T-cell (primary cell): ENCODE data around the gene JDP2. TPM values are rescaled to one million over a fixed set of nuclear protein-coding genes. Genes with fewer than 3 reads are reported as not detected.

Source experiments
- ATAC-seq, 4 experiments: fragments of 200-7000 bp in 3 of 4; fragments of 150-1000 bp in 1 of 4; cut with Tn5 transposase; replicated peaks in 1 of 4; 1 replicate in 3 of 4; 2 replicates in 1 of 4; pipeline ENCODE4 v1.10.0; 2021; ENCODE audit warnings: moderate library complexity in 3 of 4, mild to moderate bottlenecking in 2 of 4, moderate number of reproducible peaks in 1 of 4
- CTCF ChIA-PET, 2 donors: fragments of 300-600 bp; sonication (Branson Sonifier 250); formaldehyde crosslinking; loops; one replicate each; lab custom pipeline; 2022; ENCODE audit warnings: antibody characterized with exemption in 2 of 2; lab: Charles Lee
- POLR2A ChIA-PET, 2 donors: fragments of 300-600 bp; sonication (Branson Sonifier 250); formaldehyde crosslinking; loops; one replicate each; lab custom pipeline; 2022; ENCODE audit warnings: antibody characterized with exemption in 2 of 2; lab: Charles Lee
- DNase-seq, 35 experiments: peaks; one replicate each; pipeline versions ENCODE4 v3.0.0 to v3.0.0-alpha.2; 2013 to 2023
- H3K27ac ChIP-seq: one replicate; pipeline ENCODE4 v1.5.1; 2013; ENCODE audit warnings: low read length
- H3K27me3 ChIP-seq, 2 experiments: replicated peaks in 1 of 2; 1 replicate in 1 of 2; 2 replicates in 1 of 2; pipeline versions ENCODE4 v1.6.1 to v1.7.0; 2013; ENCODE audit warnings: low read length in 1 of 2, mixed read lengths in 1 of 2; ENCODE audit not compliant: control insufficient read depth in 2 of 2, insufficient read depth in 2 of 2; ENCODE audit errors: extremely low read depth in 1 of 2
- H3K36me3 ChIP-seq, 2 donors: 1 replicate in 1 of 2; 2 replicates in 1 of 2; pipeline versions ENCODE4 v1.6.1 to v1.7.0; 2013; ENCODE audit warnings: low read length in 1 of 2; ENCODE audit not compliant: control insufficient read depth in 2 of 2, insufficient read depth in 1 of 2; ENCODE audit errors: extremely low read depth in 1 of 2
- H3K4me1 ChIP-seq, 2 experiments: 1 replicate in 1 of 2; 2 replicates in 1 of 2; pipeline versions ENCODE4 v1.6.1 to v1.7.0; 2013; ENCODE audit warnings: low read length in 2 of 2, mixed read lengths in 1 of 2; ENCODE audit not compliant: insufficient read depth in 2 of 2, control insufficient read depth in 1 of 2; ENCODE audit errors: extremely low read depth in 1 of 2
- H3K4me3 ChIP-seq, 2 donors: 1 replicate in 1 of 2; 2 replicates in 1 of 2; pipeline versions ENCODE4 v1.5.1 to v1.7.0; 2013; ENCODE audit warnings: mild to moderate bottlenecking in 2 of 2, low read length in 1 of 2, moderate library complexity in 1 of 2; ENCODE audit not compliant: control insufficient read depth in 1 of 2; ENCODE audit errors: extremely low read depth in 1 of 2
- H3K9me3 ChIP-seq: 2 replicates; pipeline ENCODE4 v1.7.0; 2013
- H3K27ac Mint-ChIP-seq, 2 donors: one replicate each; pipeline ENCODE4 v1.8.0; 2020 to 2021; ENCODE audit warnings: mild to moderate bottlenecking in 2 of 2, mixed read lengths in 2 of 2
- H3K27me3 Mint-ChIP-seq, 2 donors: one replicate each; pipeline ENCODE4 v1.8.0; 2021 to 2022; ENCODE audit warnings: mixed read lengths in 2 of 2
- H3K36me3 Mint-ChIP-seq: one replicate; pipeline ENCODE4 v1.8.0; 2021; ENCODE audit warnings: mixed read lengths
- H3K4me1 Mint-ChIP-seq, 3 donors: one replicate each; pipeline ENCODE4 v1.8.0; 2020 to 2022; ENCODE audit warnings: mixed read lengths in 3 of 3, mild to moderate bottlenecking in 1 of 3
- H3K4me3 Mint-ChIP-seq, 3 donors: one replicate each; pipeline ENCODE4 v1.8.0; 2020 to 2022; ENCODE audit warnings: mild to moderate bottlenecking in 3 of 3, mixed read lengths in 3 of 3, moderate library complexity in 3 of 3
- H3K9me3 Mint-ChIP-seq, 3 donors: one replicate each; pipeline ENCODE4 v1.8.0; 2020 to 2022; ENCODE audit warnings: mixed read lengths in 3 of 3
- WGBS: methylation state at CpG from one replicate; pipeline ENCODE4 v1.1.5; 2013; ENCODE audit warnings: missing lambda C conversion rate; ENCODE audit not compliant: insufficient coverage; 5-methylcytosine and 5-hydroxymethylcytosine counted together
- total RNA-seq, 35 experiments: library from RNA in 6 of 35; stranded (reverse) in 6 of 35; fragments of 120-200 nt in 1 of 35; gene quantifications; one replicate each; pipeline versions ENCODE4 v1.2.1 to v1.2.4 and lab custom pipeline; 2013 to 2026

The JDP2 gene
- total RNA-seq, 5 donors from 2014 or later (not counting 1 experiment from before 2014, with no cell fraction given), result 0.45 to 0.93 (median 0.76) TPM

DNA sequence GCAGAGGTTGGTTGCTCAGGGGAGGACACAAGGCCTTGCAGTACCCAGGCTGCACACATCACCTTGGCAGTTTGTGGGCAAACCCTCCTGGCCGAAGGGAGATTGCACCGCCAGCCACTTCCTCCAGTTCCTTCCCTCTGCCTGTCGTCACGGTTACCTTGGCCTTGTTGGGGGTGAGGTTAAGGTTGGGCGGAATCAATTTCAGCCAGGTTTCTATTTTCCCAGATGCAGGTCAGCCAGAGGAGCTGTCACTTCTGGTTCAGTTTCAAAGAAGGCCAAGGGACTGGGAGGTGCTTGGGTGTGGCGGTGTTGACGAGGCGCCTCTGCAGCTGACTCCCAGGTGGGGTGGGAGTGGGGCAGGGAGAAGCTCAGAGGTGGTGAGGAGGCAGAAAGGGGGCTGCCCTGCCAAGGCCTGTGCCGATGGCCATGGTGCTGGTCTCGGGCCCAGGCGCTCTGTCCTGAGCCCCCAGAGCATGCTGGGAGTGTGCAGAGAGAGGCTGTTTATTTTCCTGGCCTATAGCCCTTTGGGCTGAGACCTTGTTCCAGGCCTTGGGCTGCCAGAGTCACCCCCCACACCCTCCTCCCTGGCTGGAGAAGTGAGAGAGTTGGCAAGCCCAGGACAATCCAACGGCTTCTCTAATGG lies 31.4 kb downstream of the JDP2 start:
- ATAC-seq, result peak in 1 of 4 experiments; percentile 34
- H3K4me3 ChIP-seq, result no peak overlapping the region
- peaks cover 0 to 5% of the 10 kb centered on the region in 2 donors for H3K27me3 Mint-ChIP-seq
- no peak overlapping the region for H3K27ac ChIP-seq
- peak in 7 of 35 experiments; percentile 4 to 17 (median 10) for DNase-seq
- H3K36me3 Mint-ChIP-seq, result peaks cover 5% of the 10 kb centered on the region
- no peak overlapping the region for H3K4me3 Mint-ChIP-seq
- ChIA-PET CTCF (interaction anchor here in 1 of 2 donors (0.6 kb wide), 1 partner anchor 34 kb away, joined by 3 read pairs; no protein-coding TSS in a partner anchor), POLR2A (no interaction called here)
- no peaks in the 10 kb centered on the region for H3K9me3 ChIP-seq
- H3K36me3 ChIP-seq, result no peaks in the 10 kb centered on the region
- no peak overlapping the region for H3K27ac Mint-ChIP-seq
- WGBS, result 76% methylated on average over 5 of the region's 12 CpGs
- peaks cover 0 to 4% of the 10 kb centered on the region in 2 experiments for H3K4me1 ChIP-seq
- H3K27me3 ChIP-seq, result peaks cover 0 to 2% of the 10 kb centered on the region in 2 experiments
- H3K4me1 Mint-ChIP-seq, result peaks cover 0 to 8% (median 0%) of the 10 kb centered on the region in 3 donors
- no peaks in the 10 kb centered on the region for H3K9me3 Mint-ChIP-seq

DNA sequence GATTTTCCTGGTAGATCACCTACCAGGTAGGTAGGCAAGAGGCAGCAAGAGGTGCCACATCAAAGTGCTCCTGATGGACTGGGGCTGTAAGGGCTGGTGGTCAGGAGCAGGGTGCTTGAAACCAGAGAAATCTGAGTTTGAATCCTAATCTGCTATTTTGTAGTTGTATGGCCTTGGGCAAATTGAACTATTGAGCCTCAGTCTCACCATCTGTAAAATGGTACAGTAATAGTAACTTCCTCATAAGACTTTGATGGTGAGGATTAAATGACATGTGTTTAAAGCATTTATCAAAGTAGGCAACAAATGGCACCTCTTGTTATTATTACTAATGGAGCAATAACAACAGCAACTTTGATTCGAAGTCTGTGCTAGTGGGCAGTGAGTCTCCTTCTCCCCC lies 32.0 kb downstream of the JDP2 start:
- Histone ChIP-seq H3K27ac (no peak overlapping the region), H3K9me3 (no peaks in the 10 kb centered on the region), H3K36me3 (no peaks in the 10 kb centered on the region), H3K4me3 (no peak overlapping the region), H3K27me3 (peaks cover 0 to 2% of the 10 kb centered on the region in 2 experiments), H3K4me1 (peaks cover 0 to 4% of the 10 kb centered on the region in 2 experiments)
- Mint-ChIP-seq H3K36me3 (peaks cover 5% of the 10 kb centered on the region), H3K9me3 (no peaks in the 10 kb centered on the region), H3K27me3 (peaks cover 0 to 5% of the 10 kb centered on the region in 2 donors), H3K4me1 (peaks cover 0 to 8% (median 0%) of the 10 kb centered on the region in 3 donors), H3K4me3 (no peak overlapping the region), H3K27ac (no peak overlapping the region)
- DNase-seq (no peak), ATAC-seq (no peak)
- ChIA-PET POLR2A (no interaction called here), CTCF (interaction anchor here in 1 of 2 donors (0.6 kb wide), 1 partner anchor 33 kb away, joined by 3 read pairs; no protein-coding TSS in a partner anchor)
- no CpG with 5 or more reads among the region's 1 CpG for WGBS

DNA sequence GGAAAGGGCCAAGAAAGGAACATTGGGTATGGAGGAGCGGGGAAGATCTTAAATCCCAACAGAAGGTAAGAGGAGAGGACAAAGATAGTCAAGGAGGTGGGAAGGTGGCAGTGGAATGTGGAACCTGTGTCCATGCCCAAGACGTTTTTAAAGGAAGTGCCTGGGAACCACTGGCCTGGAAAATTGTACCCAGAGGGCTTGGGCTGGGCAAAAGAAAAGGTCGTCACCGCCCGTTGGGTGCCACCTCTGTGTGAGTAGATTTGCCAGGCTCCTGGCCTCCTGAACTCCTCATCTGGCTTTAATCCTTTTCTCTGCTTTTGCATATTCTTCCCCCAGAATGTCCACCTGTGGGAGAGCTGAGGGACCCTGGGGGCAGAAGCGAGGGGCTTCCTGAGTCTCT lies 32.6 kb downstream of the JDP2 start:
- H3K4me1 Mint-ChIP-seq, result peaks cover 0 to 8% (median 0%) of the 10 kb centered on the region in 3 donors
- WGBS, result 84% methylated on average over 4 of the region's 6 CpGs
- ChIA-PET POLR2A (no interaction called here), CTCF (no interaction called here)
- H3K27me3 ChIP-seq, result peaks cover 0 to 2% of the 10 kb centered on the region in 2 experiments
- H3K27ac ChIP-seq, result no peak overlapping the region
- H3K9me3 Mint-ChIP-seq, result no peaks in the 10 kb centered on the region
- H3K27ac Mint-ChIP-seq, result no peak overlapping the region
- no peak overlapping the region for H3K4me3 ChIP-seq
- peaks cover 0 to 4% of the 10 kb centered on the region in 2 experiments for H3K4me1 ChIP-seq
- no peak for DNase-seq
- H3K4me3 Mint-ChIP-seq, result no peak overlapping the region
- no peak for ATAC-seq
- H3K27me3 Mint-ChIP-seq, result peaks cover 0 to 5% of the 10 kb centered on the region in 2 donors
- peaks cover 5% of the 10 kb centered on the region for H3K36me3 Mint-ChIP-seq
- H3K36me3 ChIP-seq, result no peaks in the 10 kb centered on the region
- no peaks in the 10 kb centered on the region for H3K9me3 ChIP-seq

DNA sequence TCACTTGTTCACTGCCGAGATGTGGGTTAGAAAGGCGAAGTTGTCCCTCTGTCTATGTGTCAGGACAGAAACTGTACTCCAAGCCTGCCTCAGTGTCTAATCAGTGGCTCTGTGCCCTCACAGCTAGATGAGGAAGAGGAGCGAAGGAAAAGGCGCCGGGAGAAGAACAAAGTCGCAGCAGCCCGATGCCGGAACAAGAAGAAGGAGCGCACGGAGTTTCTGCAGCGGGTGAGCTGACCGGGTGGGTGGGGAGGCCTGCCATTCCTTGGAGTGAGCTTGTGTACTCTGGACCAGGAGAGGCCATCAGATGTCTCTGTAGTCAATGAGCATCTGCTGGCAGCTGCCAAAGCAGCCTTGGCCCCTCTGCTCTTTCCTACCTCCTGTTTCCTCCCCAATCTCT lies 33.5 kb downstream of the JDP2 start:
- H3K27ac ChIP-seq, result no peak overlapping the region
- ATAC-seq (no peak), DNase-seq (no peak)
- peaks cover 0 to 2% of the 10 kb centered on the region in 2 experiments for H3K27me3 ChIP-seq
- Mint-ChIP-seq H3K27ac (no peak overlapping the region), H3K4me1 (peaks cover 0 to 8% (median 0%) of the 10 kb centered on the region in 3 donors), H3K9me3 (no peaks in the 10 kb centered on the region), H3K27me3 (peaks cover 0 to under 1% of the 10 kb centered on the region in 2 donors), H3K4me3 (no peak overlapping the region), H3K36me3 (peaks cover 5% of the 10 kb centered on the region)
- POLR2A ChIA-PET, result no interaction called here
- no peak overlapping the region for H3K4me3 ChIP-seq
- H3K4me1 ChIP-seq, result peaks cover 0 to 4% of the 10 kb centered on the region in 2 experiments
- no peaks in the 10 kb centered on the region for H3K36me3 ChIP-seq
- WGBS, result 98% methylated on average over 11 of the region's 12 CpGs
- no peaks in the 10 kb centered on the region for H3K9me3 ChIP-seq
- CTCF ChIA-PET, result no interaction called here

DNA sequence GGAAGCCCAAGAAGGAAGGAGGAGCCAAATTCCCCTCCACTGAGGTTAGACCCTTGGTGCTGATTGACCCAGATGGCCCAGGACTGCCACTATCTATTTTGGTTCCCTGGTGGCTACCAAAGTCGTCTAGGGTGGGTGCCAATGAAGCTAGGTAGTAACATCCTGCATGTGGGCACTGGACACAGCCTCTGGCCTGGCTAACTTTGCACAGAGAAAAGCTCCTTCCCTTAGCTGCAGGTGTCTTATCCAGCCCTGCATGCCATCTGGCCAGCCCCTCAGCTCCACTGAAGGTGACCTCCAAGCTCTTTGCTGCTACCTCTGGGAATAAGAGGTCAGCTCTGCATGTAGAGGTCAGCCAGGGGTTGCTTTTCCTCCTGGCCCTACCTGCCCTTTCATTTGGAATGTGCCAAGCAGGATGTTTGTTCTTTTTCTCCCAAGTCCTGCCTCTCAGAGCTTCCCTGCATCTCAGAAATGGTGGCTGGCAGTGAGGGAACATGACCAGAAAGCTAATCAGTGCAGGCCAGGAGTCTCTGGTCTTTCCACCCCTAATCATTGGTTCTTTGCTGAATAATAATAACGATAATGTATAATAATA lies 34.0 kb downstream of the JDP2 start:
- H3K9me3 Mint-ChIP-seq, result no peaks in the 10 kb centered on the region
- H3K4me1 ChIP-seq, result peaks cover 0 to 4% of the 10 kb centered on the region in 2 experiments
- CTCF ChIA-PET, result no interaction called here
- H3K36me3 ChIP-seq, result no peaks in the 10 kb centered on the region
- POLR2A ChIA-PET, result no interaction called here
- no peaks in the 10 kb centered on the region for H3K27me3 Mint-ChIP-seq
- peaks cover 5% of the 10 kb centered on the region for H3K36me3 Mint-ChIP-seq
- no peak overlapping the region for H3K27ac ChIP-seq
- DNase-seq (no peak), ATAC-seq (no peak)
- H3K27ac Mint-ChIP-seq, result no peak overlapping the region
- no peaks in the 10 kb centered on the region for H3K9me3 ChIP-seq
- no peak overlapping the region for H3K4me3 ChIP-seq
- no peak overlapping the region for H3K4me3 Mint-ChIP-seq
- peaks cover 0 to 8% (median 0%) of the 10 kb centered on the region in 3 donors for H3K4me1 Mint-ChIP-seq
- WGBS, result 29% methylated on average over 1 of the region's 2 CpGs
- H3K27me3 ChIP-seq, result peaks cover 0 to 2% of the 10 kb centered on the region in 2 experiments

DNA sequence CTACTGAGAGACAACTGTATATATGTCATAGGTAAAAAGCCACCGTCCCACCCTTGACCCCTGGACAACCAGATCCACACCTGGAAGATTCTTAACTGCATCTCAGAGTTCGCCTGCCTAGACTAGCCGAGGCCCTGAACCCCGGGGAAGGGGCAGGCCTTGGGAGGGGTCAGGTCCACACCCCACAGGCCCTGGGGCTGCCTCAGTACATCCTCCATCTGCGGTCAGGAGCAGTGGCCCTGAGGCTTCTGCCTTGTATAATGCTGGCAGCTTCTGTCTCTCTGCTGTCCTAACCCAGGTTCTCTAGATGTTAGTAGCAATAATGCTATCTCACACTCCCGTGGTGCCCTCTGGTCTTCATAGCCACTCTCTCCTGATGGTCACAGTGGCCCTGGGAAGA lies 36.8 kb downstream of the JDP2 start:
- H3K27me3 ChIP-seq, result peaks cover 0 to 4% of the 10 kb centered on the region in 2 experiments
- H3K27me3 Mint-ChIP-seq, result no peaks in the 10 kb centered on the region
- H3K4me3 ChIP-seq, result no peak overlapping the region
- H3K4me1 ChIP-seq, result no peaks in the 10 kb centered on the region
- ATAC-seq (no peak), DNase-seq (no peak)
- H3K9me3 Mint-ChIP-seq, result no peaks in the 10 kb centered on the region
- WGBS, result 98% methylated on average over 5 of the region's 6 CpGs
- no peaks in the 10 kb centered on the region for H3K4me1 Mint-ChIP-seq
- no peak overlapping the region for H3K27ac Mint-ChIP-seq
- H3K4me3 Mint-ChIP-seq, result no peak overlapping the region
- POLR2A ChIA-PET, result no interaction called here
- CTCF ChIA-PET, result no interaction called here
- H3K36me3 Mint-ChIP-seq, result no peaks in the 10 kb centered on the region
- H3K9me3 ChIP-seq, result no peaks in the 10 kb centered on the region
- no peak overlapping the region for H3K27ac ChIP-seq
- H3K36me3 ChIP-seq, result no peaks in the 10 kb centered on the region
